ENCODE data around the gene NBAS.

DNA sequence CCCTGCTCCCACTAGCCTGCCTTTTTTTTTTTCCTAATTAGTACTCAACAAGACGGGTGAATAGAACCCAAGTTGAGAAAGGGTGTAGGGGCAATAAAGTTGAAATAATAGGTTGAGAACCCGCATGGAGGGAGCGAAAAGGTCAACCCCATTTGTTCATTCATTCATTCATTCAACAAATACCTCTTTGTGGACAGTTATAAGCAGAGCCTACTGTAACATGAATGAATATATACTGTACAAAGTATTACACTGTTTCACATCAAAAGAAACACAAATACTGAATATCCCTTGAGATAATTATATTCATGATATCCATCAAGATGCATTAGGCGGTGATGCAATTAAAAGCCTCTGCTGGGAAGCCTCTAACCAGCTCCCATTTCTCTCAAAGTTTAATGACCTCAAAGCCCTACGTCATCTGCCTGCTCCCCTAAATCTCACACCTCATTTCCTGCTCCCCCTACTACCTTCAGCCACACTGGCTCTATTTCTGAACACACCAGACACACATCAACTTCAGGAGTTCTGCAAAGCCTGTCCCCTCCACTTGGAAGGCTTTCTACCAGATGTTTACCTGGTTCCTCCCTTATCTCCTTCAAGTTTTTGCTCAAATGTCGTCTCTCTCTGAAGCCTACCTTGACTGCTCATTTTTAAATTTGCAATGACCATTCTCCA lies 1.4 kb upstream of the NBAS start:
- TF ChIP-seq CTCF (IDR thresholded peaks at IDR 0.05) (no peak), POLR2AphosphoS5 (IDR thresholded peaks at IDR 0.05) (no peak), POLR2A (IDR thresholded peaks at IDR 0.05) (no peak)
